ENCODE data around the gene MCOLN2. TPM values are rescaled to one million over a fixed set of nuclear protein-coding genes. Genes with fewer than 3 reads are reported as not detected.
A peak's percentile ranks its signal among the peaks of the same experiment; 100 is the strongest.

The MCOLN2 gene
- total RNA-seq (under 1 TPM; 0.77 to 0.89 TPM), polyA plus RNA-seq (ENCODE audit: insufficient read length in 2 of 2) (under 1 TPM; 0.29 to 0.36 TPM)
- long read RNA-seq, donor 1, result 0 reads
- long read RNA-seq, donor 2, result 0 reads
- long read RNA-seq, donor 3, result 0 reads
- long read RNA-seq, donor 4, partial matches to known transcripts, result 0 of 2 reads
- long read RNA-seq, donor 4, other reads (novel, unspliced or antisense), result 0 of 2 reads

- Histone ChIP-seq H3K27me3 (ENCODE audit: control insufficient read depth, insufficient read depth, low read length) (peaks cover 52% of the 10 kb centered on the region), H3K27ac (ENCODE audit: low read depth, low read length) (no peak within 1 kb of the TSS), H3K9me3 (ENCODE audit: control insufficient read depth, insufficient read depth, low read length) (no peaks in the 10 kb centered on the region), H3K36me3 (ENCODE audit: control insufficient read depth, insufficient read depth, low read length) (no peaks in the 10 kb centered on the region), H3K4me1 (ENCODE audit: control insufficient read depth, insufficient read depth, low read length) (peaks cover 22% of the 10 kb centered on the region), H3K4me3 (ENCODE audit: low read depth, low read length) (peak within 1 kb of the TSS; percentile 43)
- under 1% methylated on average over 87 of the region's 87 CpGs for WGBS (ENCODE audit: insufficient coverage)
- DNase-seq (ENCODE audit: low read depth in 4 of 6, low spot score in 6 of 6), result peak in 3 of 6 donors; percentile 2 to 68 (median 43)
These were observed at the start of gene MCOLN2 for GRCh38 chr1:84996846-84997666. TSS of gene MCOLN2 (minus strand) at chr1:84997113. CDS start at chr1:84996872, 241 bp downstream.

DNA sequence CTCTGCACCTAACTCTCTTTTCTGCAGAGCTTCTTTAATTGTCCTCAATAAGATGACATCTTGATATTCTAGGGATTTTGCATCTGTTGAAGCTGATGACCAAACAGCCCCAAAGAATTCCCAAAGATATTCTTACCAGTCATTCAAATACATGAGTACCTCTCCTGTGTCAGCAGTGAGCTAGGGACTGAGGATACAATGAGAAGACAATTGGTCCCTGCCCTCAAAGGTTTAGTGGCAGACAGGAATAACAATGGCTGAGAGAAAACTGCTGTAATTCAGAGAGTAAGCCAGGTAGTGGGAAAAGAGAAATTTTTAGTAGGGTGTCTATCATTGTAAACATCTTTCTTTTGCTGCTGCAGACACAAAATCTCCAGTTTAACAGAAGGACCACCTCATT is 45.5 kb upstream of the MCOLN2 start:
- peaks cover 31% of the 10 kb centered on the region for H3K27me3 ChIP-seq (ENCODE audit: control insufficient read depth, insufficient read depth, low read length)
- no peak overlapping the region for H3K27ac ChIP-seq (ENCODE audit: low read depth, low read length)

GRCh38 chr1:85041793-85042192 is 44.9 kb upstream of the MCOLN2 start:
- no peaks in the 10 kb centered on the region for H3K36me3 ChIP-seq (ENCODE audit: control insufficient read depth, insufficient read depth, low read length)
- no peak overlapping the region for H3K4me3 ChIP-seq (ENCODE audit: low read depth, low read length)
- no peak overlapping the region for H3K27ac ChIP-seq (ENCODE audit: low read depth, low read length)
- WGBS (ENCODE audit: insufficient coverage), result 100% methylated on average over 1 of the region's 5 CpGs
- peaks cover 24% of the 10 kb centered on the region for H3K27me3 ChIP-seq (ENCODE audit: control insufficient read depth, insufficient read depth, low read length)
- no peaks in the 10 kb centered on the region for H3K9me3 ChIP-seq (ENCODE audit: control insufficient read depth, insufficient read depth, low read length)
- no peak for DNase-seq (ENCODE audit: low read depth in 4 of 6, low spot score in 6 of 6)
- no peaks in the 10 kb centered on the region for H3K4me1 ChIP-seq (ENCODE audit: control insufficient read depth, insufficient read depth, low read length)

More for the DNA sequence above, 45.5 kb upstream of the MCOLN2 start:
- H3K4me1 ChIP-seq (ENCODE audit: control insufficient read depth, insufficient read depth, low read length), result peaks cover 4% of the 10 kb centered on the region
- H3K4me3 ChIP-seq (ENCODE audit: low read depth, low read length), result no peak overlapping the region
- no peak for DNase-seq (ENCODE audit: low read depth in 4 of 6, low spot score in 6 of 6)
- H3K36me3 ChIP-seq (ENCODE audit: control insufficient read depth, insufficient read depth, low read length), result no peaks in the 10 kb centered on the region
- no peaks in the 10 kb centered on the region for H3K9me3 ChIP-seq (ENCODE audit: control insufficient read depth, insufficient read depth, low read length)

DNA sequence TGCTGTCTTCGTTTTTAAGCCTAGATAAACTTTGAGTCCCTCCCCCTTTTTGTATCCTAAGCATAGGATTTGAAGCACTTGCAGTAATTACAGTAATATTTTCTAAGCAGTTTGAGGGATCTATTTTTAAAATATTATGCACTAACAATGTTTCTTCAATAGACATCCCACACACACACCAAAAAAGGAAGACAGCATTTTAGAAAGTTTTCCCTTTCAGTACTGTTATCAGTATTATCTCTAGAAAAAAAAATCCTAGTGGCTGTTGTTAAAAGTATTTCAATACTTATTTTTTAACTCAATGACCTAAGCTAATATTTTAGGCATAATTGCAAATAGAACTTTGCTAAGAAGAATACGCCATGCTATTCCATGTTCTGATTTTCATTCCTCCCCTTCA is 36.3 kb upstream of the MCOLN2 start:
- WGBS (ENCODE audit: insufficient coverage), result no CpG with 5 or more reads among the region's 2 CpGs
- H3K36me3 ChIP-seq (ENCODE audit: control insufficient read depth, insufficient read depth, low read length), result no peaks in the 10 kb centered on the region

GRCh38 chr1:85030536-85030935 is 33.6 kb upstream of the MCOLN2 start:
- Histone ChIP-seq H3K4me1 (ENCODE audit: control insufficient read depth, insufficient read depth, low read length) (no peaks in the 10 kb centered on the region), H3K9me3 (ENCODE audit: control insufficient read depth, insufficient read depth, low read length) (no peaks in the 10 kb centered on the region)

More for the DNA sequence above, 36.3 kb upstream of the MCOLN2 start:
- Histone ChIP-seq H3K4me3 (ENCODE audit: low read depth, low read length) (no peak overlapping the region), H3K27me3 (ENCODE audit: control insufficient read depth, insufficient read depth, low read length) (no peaks in the 10 kb centered on the region), H3K27ac (ENCODE audit: low read depth, low read length) (no peak overlapping the region), H3K4me1 (ENCODE audit: control insufficient read depth, insufficient read depth, low read length) (no peaks in the 10 kb centered on the region), H3K9me3 (ENCODE audit: control insufficient read depth, insufficient read depth, low read length) (no peaks in the 10 kb centered on the region)
- DNase-seq (ENCODE audit: low read depth in 4 of 6, low spot score in 6 of 6), result no peak

GRCh38 chr1:85028151-85028550 is 31.2 kb upstream of the MCOLN2 start:
- Histone ChIP-seq H3K4me3 (ENCODE audit: low read depth, low read length) (no peak overlapping the region), H3K27me3 (ENCODE audit: control insufficient read depth, insufficient read depth, low read length) (no peaks in the 10 kb centered on the region), H3K27ac (ENCODE audit: low read depth, low read length) (no peak overlapping the region), H3K36me3 (ENCODE audit: control insufficient read depth, insufficient read depth, low read length) (no peaks in the 10 kb centered on the region), H3K9me3 (ENCODE audit: control insufficient read depth, insufficient read depth, low read length) (no peaks in the 10 kb centered on the region), H3K4me1 (ENCODE audit: control insufficient read depth, insufficient read depth, low read length) (no peaks in the 10 kb centered on the region)
- WGBS (ENCODE audit: insufficient coverage), result no CpG with 5 or more reads among the region's 3 CpGs
- no peak for DNase-seq (ENCODE audit: low read depth in 4 of 6, low spot score in 6 of 6)

More at GRCh38 chr1:85030536-85030935, 33.6 kb upstream of the MCOLN2 start:
- no peak overlapping the region for H3K4me3 ChIP-seq (ENCODE audit: low read depth, low read length)
- no peak overlapping the region for H3K27ac ChIP-seq (ENCODE audit: low read depth, low read length)
- no peaks in the 10 kb centered on the region for H3K36me3 ChIP-seq (ENCODE audit: control insufficient read depth, insufficient read depth, low read length)
- no peaks in the 10 kb centered on the region for H3K27me3 ChIP-seq (ENCODE audit: control insufficient read depth, insufficient read depth, low read length)
- DNase-seq (ENCODE audit: low read depth in 4 of 6, low spot score in 6 of 6), result no peak

GRCh38 chr1:85027242-85027983 is 30.5 kb upstream of the MCOLN2 start:
- Histone ChIP-seq H3K27me3 (ENCODE audit: control insufficient read depth, insufficient read depth, low read length) (no peaks in the 10 kb centered on the region), H3K9me3 (ENCODE audit: control insufficient read depth, insufficient read depth, low read length) (no peaks in the 10 kb centered on the region), H3K4me1 (ENCODE audit: control insufficient read depth, insufficient read depth, low read length) (no peaks in the 10 kb centered on the region), H3K36me3 (ENCODE audit: control insufficient read depth, insufficient read depth, low read length) (no peaks in the 10 kb centered on the region), H3K4me3 (ENCODE audit: low read depth, low read length) (no peak overlapping the region), H3K27ac (ENCODE audit: low read depth, low read length) (no peak overlapping the region)
- peak in 1 of 6 donors; percentile 7 for DNase-seq (ENCODE audit: low read depth in 4 of 6, low spot score in 6 of 6)
- WGBS (ENCODE audit: insufficient coverage), result 86% methylated on average over 4 of the region's 5 CpGs

DNA sequence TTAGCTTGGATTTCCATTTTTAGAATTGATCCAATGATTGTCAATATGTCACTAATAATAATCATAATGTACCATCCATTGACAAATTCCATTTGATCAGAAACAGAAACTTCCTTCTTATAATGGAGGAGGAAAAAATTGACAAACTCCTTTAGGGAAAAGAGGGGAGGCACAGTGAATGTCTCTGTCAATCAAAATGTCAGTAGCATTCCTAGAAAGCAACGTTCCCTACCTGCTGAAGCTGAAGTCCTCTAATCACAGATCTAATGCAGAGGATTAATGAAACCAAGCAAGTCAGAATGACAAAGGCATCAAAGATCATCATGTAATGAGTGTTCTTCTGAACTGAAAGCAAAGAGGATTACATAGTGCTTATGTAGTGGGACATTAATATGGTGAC is 29.0 kb upstream of the MCOLN2 start:
- Histone ChIP-seq H3K27me3 (ENCODE audit: control insufficient read depth, insufficient read depth, low read length) (no peaks in the 10 kb centered on the region), H3K36me3 (ENCODE audit: control insufficient read depth, insufficient read depth, low read length) (no peaks in the 10 kb centered on the region), H3K4me3 (ENCODE audit: low read depth, low read length) (no peak overlapping the region), H3K27ac (ENCODE audit: low read depth, low read length) (no peak overlapping the region), H3K4me1 (ENCODE audit: control insufficient read depth, insufficient read depth, low read length) (no peaks in the 10 kb centered on the region), H3K9me3 (ENCODE audit: control insufficient read depth, insufficient read depth, low read length) (no peaks in the 10 kb centered on the region)
- no CpG with 5 or more reads among the region's 1 CpG for WGBS (ENCODE audit: insufficient coverage)
- DNase-seq (ENCODE audit: low read depth in 4 of 6, low spot score in 6 of 6), result no peak

GRCh38 chr1:85024736-85025135 is 27.8 kb upstream of the MCOLN2 start:
- WGBS (ENCODE audit: insufficient coverage), result 93% methylated on average over 3 of the region's 3 CpGs
- Histone ChIP-seq H3K27ac (ENCODE audit: low read depth, low read length) (no peak overlapping the region), H3K4me1 (ENCODE audit: control insufficient read depth, insufficient read depth, low read length) (no peaks in the 10 kb centered on the region), H3K4me3 (ENCODE audit: low read depth, low read length) (no peak overlapping the region), H3K9me3 (ENCODE audit: control insufficient read depth, insufficient read depth, low read length) (no peaks in the 10 kb centered on the region), H3K36me3 (ENCODE audit: control insufficient read depth, insufficient read depth, low read length) (no peaks in the 10 kb centered on the region), H3K27me3 (ENCODE audit: control insufficient read depth, insufficient read depth, low read length) (no peaks in the 10 kb centered on the region)
- DNase-seq (ENCODE audit: low read depth in 4 of 6, low spot score in 6 of 6), result no peak

Data from spinal cord (tissue), 10 donors.